DND-41 (cell line): ENCODE data around the gene CYP11A1.

Experiments
- ATAC-seq: fragments of 200-7000 bp; cut with Tn5 transposase; 3 replicates; pipeline ENCODE4 v1.9.1; 2021; ENCODE audit warnings: low read depth; ENCODE audit not compliant: insufficient read depth
- DNase-seq: peaks from one replicate; pipeline ENCODE4 v3.0.0-alpha.2; 2020
- H2AFZ ChIP-seq: 2 replicates; pipeline ENCODE4 v1.6.0; 2012; ENCODE audit warnings: low read depth, low read length
- H3K27ac ChIP-seq: 2 replicates; pipeline ENCODE4 v1.5.1; 2012; ENCODE audit warnings: low read length, inconsistent platforms
- H3K27me3 ChIP-seq: fragments of 200-600 bp; sonication (generic); 2 replicates; pipeline ENCODE4 v1.6.0; 2012; ENCODE audit warnings: low read length, mild to moderate bottlenecking, inconsistent platforms; ENCODE audit not compliant: insufficient read depth, poor library complexity
- H3K36me3 ChIP-seq: 2 replicates; pipeline ENCODE4 v1.5.1; 2012; ENCODE audit warnings: low read length, inconsistent platforms; ENCODE audit not compliant: insufficient read depth
- H3K4me1 ChIP-seq: 2 replicates; pipeline ENCODE4 v1.5.1; 2012; ENCODE audit warnings: mild to moderate bottlenecking, low read length; ENCODE audit not compliant: insufficient read depth
- H3K4me2 ChIP-seq: 2 replicates; pipeline ENCODE4 v1.6.0; 2012; ENCODE audit warnings: mild to moderate bottlenecking, moderate library complexity, low read length, inconsistent platforms; ENCODE audit not compliant: insufficient read depth
- H3K4me3 ChIP-seq, 2 experiments: fragments of 200-600 bp in 1 of 2; shearing (Covaris generic) in 1 of 2; 2 replicates each; pipeline ENCODE4 v1.5.1; 2012 to 2016; ENCODE audit warnings: inconsistent platforms in 2 of 2, low read length in 2 of 2, mild to moderate bottlenecking in 2 of 2, low read depth in 1 of 2, moderate library complexity in 1 of 2
- H3K79me2 ChIP-seq: 2 replicates; pipeline ENCODE4 v1.6.0; 2012; ENCODE audit warnings: low read length, inconsistent platforms; ENCODE audit not compliant: insufficient read depth
- H3K9ac ChIP-seq: 2 replicates; pipeline ENCODE4 v1.6.0; 2012; ENCODE audit warnings: low read depth, mild to moderate bottlenecking, inconsistent platforms, low read length, moderate library complexity
- H3K9me3 ChIP-seq: 2 replicates; pipeline ENCODE4 v1.5.1; 2012; ENCODE audit warnings: low read length, moderate library complexity, mild to moderate bottlenecking, inconsistent platforms; ENCODE audit not compliant: insufficient read depth, severe bottlenecking
- H4K20me1 ChIP-seq: 2 replicates; pipeline ENCODE4 v1.6.0; 2012; ENCODE audit warnings: low read length; ENCODE audit not compliant: insufficient read depth
- CTCF ChIP-seq: IDR thresholded peaks from 2 replicates; pipeline ENCODE4 v1.5.1; 2012; ENCODE audit warnings: borderline replicate concordance, low read length, moderate library complexity, mild to moderate bottlenecking; ENCODE audit not compliant: poor library complexity, severe bottlenecking; ENCODE audit errors: extremely low read depth
- EZH2 ChIP-seq: IDR thresholded peaks from 3 replicates; pipeline ENCODE4 v1.6.1; 2012; ENCODE audit warnings: borderline replicate concordance, low read depth, mild to moderate bottlenecking, moderate library complexity, low read length, inconsistent platforms; ENCODE audit not compliant: severe bottlenecking

Gene CYP11A1

DNA sequence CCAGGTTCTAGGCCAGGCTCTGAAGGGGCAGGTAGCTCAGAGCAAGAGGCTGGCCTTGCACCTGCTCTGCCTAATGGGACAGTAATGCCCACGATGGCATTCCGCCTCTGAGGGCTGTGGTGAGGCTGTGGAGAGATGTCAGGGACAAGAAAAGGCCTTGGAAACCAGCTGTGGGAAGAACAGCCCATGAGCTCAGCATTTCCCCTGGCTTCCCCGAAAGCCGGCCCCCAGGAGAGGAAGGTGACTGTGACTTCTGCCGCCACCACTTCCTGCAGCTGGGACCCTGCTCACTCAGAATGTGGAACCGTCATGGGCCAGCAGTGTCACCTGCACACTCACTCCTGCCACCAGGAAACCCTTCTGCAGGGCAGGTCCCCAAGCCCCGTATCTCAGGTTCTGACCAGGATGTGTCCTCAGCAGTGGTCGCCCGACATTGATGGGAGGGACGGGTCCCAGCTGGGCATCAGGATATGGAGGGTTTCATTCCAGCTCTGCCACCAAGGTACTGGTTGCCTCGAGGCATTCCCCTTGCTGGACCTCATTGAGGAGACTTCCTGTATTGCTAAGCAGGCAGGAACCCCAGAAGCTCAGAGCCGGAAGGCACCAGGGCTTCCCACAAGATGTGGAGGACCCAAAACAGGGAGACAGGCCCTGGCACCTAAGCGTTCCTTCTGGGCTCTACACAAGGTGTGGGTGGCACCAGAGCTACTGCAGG, 35.6 kb upstream of the CYP11A1 start:
- no peaks in the 10 kb centered on the region for H3K9me3 ChIP-seq
- H3K27me3 ChIP-seq = no peaks in the 10 kb centered on the region
- 0 out of 4 replicates have a peak overlapping the region, but pooled peaks of 1 of the 2 experiments have one; percentile 9 for H3K4me3 ChIP-seq
- no peak overlapping the region for H2AFZ ChIP-seq
- peak overlapping the region; percentile 57 for H3K9ac ChIP-seq
- no peaks in the 10 kb centered on the region for H3K36me3 ChIP-seq
- H3K4me1 ChIP-seq = peaks cover 64% of the 10 kb centered on the region
- peak; percentile 92 for DNase-seq
- H3K27ac ChIP-seq = peak overlapping the region; percentile 99
- H4K20me1 ChIP-seq = no peaks in the 10 kb centered on the region
- no peaks in the 10 kb centered on the region for H3K79me2 ChIP-seq
- no peak for TF ChIP-seq CTCF
- no peak for TF ChIP-seq EZH2
- peak overlapping the region; percentile 40 for H3K4me2 ChIP-seq
- ATAC-seq = peak; percentile 69

GRCh38 chr15:74402337-74402841, 34.9 kb upstream of the CYP11A1 start:
- no peaks in the 10 kb centered on the region for H3K9me3 ChIP-seq
- H3K4me1 ChIP-seq = peaks cover 70% of the 10 kb centered on the region
- no peaks in the 10 kb centered on the region for H3K36me3 ChIP-seq
- ATAC-seq (no peak), DNase-seq (no peak)
- H2AFZ ChIP-seq = no peak overlapping the region
- no peak overlapping the region for H3K4me3 ChIP-seq
- no peaks in the 10 kb centered on the region for H4K20me1 ChIP-seq
- TF ChIP-seq CTCF (no peak), EZH2 (no peak)
- peak overlapping the region; percentile 40 for H3K4me2 ChIP-seq
- no peaks in the 10 kb centered on the region for H3K27me3 ChIP-seq
- no peaks in the 10 kb centered on the region for H3K79me2 ChIP-seq
- peak overlapping the region; percentile 99 for H3K27ac ChIP-seq
- H3K9ac ChIP-seq = peak overlapping the region; percentile 57

DNA sequence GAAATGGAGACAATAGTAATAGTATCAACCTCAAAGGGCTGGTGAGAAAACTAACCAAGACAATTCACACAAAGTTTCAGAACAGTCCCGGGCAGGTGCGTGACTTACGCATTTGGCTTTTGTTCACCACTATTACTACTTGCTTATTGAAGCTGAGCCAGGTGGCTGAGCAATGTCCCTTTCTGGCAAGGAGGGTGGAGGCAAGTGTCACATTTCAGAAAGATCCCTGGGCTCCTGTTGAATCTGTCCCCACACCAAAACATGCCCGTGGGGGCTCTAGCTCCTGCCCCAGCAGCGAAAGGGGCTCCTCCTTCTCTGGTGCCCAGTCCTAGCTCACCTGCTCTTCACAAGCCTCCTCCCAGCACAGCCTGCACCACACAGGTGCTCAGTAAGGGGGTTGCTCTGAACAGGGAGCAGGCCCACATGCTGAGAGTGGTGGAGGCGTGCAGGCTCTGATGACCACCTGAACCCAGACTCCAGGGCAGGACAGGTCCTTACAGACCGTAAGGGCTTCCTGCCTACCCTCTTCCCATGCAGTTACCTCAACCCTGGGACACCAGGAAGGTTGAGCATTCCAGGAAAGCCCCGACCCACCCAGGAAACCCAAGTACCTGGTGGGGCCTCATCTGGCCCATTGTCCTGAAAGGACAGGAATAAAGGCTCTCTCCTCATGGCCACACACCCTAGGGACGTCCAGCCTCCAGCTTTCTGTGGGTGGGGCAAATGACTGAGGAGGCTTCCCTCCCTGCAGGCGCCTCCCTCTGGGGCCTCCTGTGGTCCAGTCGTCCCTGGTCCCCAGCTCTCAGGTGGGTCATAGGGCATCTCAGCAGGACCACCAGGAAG, 33.7 kb upstream of the CYP11A1 start:
- ATAC-seq (peak; percentile 13), DNase-seq (peak; percentile 77)
- no peaks in the 10 kb centered on the region for H3K9me3 ChIP-seq
- no peaks in the 10 kb centered on the region for H4K20me1 ChIP-seq
- no peaks in the 10 kb centered on the region for H3K27me3 ChIP-seq
- H3K4me3 ChIP-seq = peak overlapping the region in 1 of 2 experiments; percentile 17; a peak in 1 of 4 replicates
- no peaks in the 10 kb centered on the region for H3K79me2 ChIP-seq
- H3K27ac ChIP-seq = peak overlapping the region; percentile 99
- peaks cover 80% of the 10 kb centered on the region for H3K4me1 ChIP-seq
- TF ChIP-seq CTCF (no peak), EZH2 (no peak)
- peak overlapping the region; percentile 57 for H3K9ac ChIP-seq
- peak overlapping the region; percentile 51 for H3K4me2 ChIP-seq
- H2AFZ ChIP-seq = no peak overlapping the region
- H3K36me3 ChIP-seq = no peaks in the 10 kb centered on the region
